IPS-18a (cell line): Measurements from ENCODE around the gene ADCY1.
"Not testable (repeated sequence)": the region's sequence is repeated elsewhere in the genome, so short reads cannot be mapped to it uniquely, and the experiment has no call there.

Experiments used
- H3K27ac ChIP-seq: one replicate; pipeline ENCODE4 v1.5.1; 2013; ENCODE audit warnings: low read length
- H3K27me3 ChIP-seq: one replicate; pipeline ENCODE4 v1.6.1; 2013; ENCODE audit warnings: mild to moderate bottlenecking, low read length; ENCODE audit not compliant: control insufficient read depth, insufficient read depth
- H3K36me3 ChIP-seq: one replicate; pipeline ENCODE4 v1.6.1; 2013; ENCODE audit warnings: low read depth, low read length; ENCODE audit not compliant: control insufficient read depth
- H3K4me1 ChIP-seq: one replicate; pipeline ENCODE4 v1.6.1; 2013; ENCODE audit warnings: low read depth, low read length; ENCODE audit not compliant: control insufficient read depth
- H3K4me3 ChIP-seq: one replicate; pipeline ENCODE4 v1.5.1; 2013; ENCODE audit warnings: low read length
- H3K9ac ChIP-seq: one replicate; pipeline ENCODE4 v1.6.1; 2013; ENCODE audit warnings: mild to moderate bottlenecking, low read length, moderate library complexity
- H3K9me3 ChIP-seq: one replicate; pipeline ENCODE4 v1.6.1; 2013; ENCODE audit warnings: low read depth, low read length; ENCODE audit not compliant: control insufficient read depth

The ADCY1 gene

GRCh38 chr7:45716380-45717203 is 142.4 kb downstream of the ADCY1 start:
- Histone ChIP-seq H3K4me1 (no peaks in the 10 kb centered on the region), H3K27ac (no peak overlapping the region), H3K9ac (no peak overlapping the region), H3K36me3 (peaks cover 7% of the 10 kb centered on the region), H3K9me3 (no peaks in the 10 kb centered on the region), H3K27me3 (no peaks in the 10 kb centered on the region), H3K4me3 (no peak overlapping the region)

- Histone ChIP-seq H3K27ac (no peak overlapping the region), H3K9ac (no peak overlapping the region), H3K4me3 (no peak overlapping the region), H3K27me3 (no peaks in the 10 kb centered on the region), H3K9me3 (no peaks in the 10 kb centered on the region), H3K4me1 (no peaks in the 10 kb centered on the region), H3K36me3 (peaks cover 7% of the 10 kb centered on the region)
Measured at GRCh38 chr7:45717537-45718235, 143.5 kb downstream of the ADCY1 start.

GRCh38 chr7:45718464-45719330 is 144.5 kb downstream of the ADCY1 start:
- Histone ChIP-seq H3K9ac (no peak overlapping the region), H3K9me3 (no peaks in the 10 kb centered on the region), H3K4me3 (no peak overlapping the region), H3K4me1 (no peaks in the 10 kb centered on the region), H3K27me3 (no peaks in the 10 kb centered on the region), H3K27ac (no peak overlapping the region), H3K36me3 (peaks cover 5% of the 10 kb centered on the region)

DNA sequence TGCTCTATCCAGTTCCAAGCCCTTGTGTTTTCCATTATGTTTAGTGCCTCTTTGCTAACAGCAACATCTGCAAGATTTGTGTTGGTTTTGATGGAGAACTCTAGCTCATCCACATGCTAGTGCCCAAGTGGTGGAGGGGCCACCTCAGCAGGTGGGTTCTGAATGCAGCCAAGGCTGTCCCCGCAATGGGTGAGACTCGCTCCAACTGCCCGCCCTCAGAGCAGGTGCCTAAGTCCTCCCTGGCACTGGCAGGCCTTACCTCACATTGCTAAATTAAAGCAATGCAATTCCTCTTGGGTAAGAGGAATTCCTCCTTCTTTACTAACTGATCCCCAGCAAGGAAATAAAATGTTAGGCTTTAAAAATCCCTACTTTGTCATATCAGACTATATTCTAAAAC is 146.8 kb downstream of the ADCY1 start:
- no peak overlapping the region for H3K27ac ChIP-seq
- H3K9ac ChIP-seq, result no peak overlapping the region
- H3K4me3 ChIP-seq, result no peak overlapping the region
- H3K4me1 ChIP-seq, result no peaks in the 10 kb centered on the region
- peaks cover 11% of the 10 kb centered on the region for H3K36me3 ChIP-seq
- H3K9me3 ChIP-seq, result no peaks in the 10 kb centered on the region
- H3K27me3 ChIP-seq, result no peaks in the 10 kb centered on the region

DNA sequence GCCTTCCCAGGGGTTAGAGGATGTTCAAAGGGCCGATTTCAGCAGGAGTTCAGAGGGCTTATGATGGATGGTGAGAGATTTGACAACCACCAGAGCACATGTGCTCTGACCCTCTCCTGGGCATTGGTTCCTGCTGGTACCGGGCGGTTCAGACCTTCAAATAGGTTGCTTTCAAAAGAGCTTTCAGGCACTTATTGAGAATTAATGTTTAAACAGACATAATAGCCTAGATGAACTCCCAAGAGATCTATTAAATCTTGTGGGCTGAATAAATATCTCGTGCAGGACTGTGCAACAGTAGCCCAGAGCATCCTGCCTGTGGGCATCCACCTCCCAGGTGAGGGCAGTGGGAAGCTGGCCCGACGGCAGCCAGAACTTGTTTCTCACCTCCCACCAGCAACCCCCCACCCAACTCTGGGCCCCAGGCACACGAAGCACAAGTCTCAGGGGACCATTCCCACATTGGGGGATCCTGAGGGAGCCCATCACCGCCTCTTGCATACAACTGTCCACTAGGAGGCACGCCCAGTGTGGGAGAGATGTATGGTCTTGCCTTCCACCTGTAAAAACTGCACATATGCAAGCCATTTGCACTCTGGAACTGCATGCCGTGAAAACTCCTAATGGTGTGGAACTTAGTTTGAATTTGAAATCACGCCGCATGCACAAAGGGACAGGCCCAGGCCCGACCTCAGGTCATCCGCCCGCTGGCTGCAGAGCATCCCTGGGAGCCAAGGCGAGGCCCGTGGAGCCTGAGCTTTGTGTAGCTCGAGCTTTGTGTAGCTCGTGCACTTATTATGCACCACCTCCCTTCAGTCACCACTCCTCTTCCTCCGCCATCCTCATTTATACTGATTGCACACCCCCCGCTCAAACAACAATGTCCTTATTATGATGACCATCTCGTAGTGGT is 147.8 kb downstream of the ADCY1 start:
- Histone ChIP-seq H3K36me3 (peaks cover 11% of the 10 kb centered on the region), H3K27ac (no peak overlapping the region), H3K4me3 (no peak overlapping the region), H3K9ac (no peak overlapping the region), H3K27me3 (no peaks in the 10 kb centered on the region), H3K9me3 (no peaks in the 10 kb centered on the region), H3K4me1 (no peaks in the 10 kb centered on the region)

DNA sequence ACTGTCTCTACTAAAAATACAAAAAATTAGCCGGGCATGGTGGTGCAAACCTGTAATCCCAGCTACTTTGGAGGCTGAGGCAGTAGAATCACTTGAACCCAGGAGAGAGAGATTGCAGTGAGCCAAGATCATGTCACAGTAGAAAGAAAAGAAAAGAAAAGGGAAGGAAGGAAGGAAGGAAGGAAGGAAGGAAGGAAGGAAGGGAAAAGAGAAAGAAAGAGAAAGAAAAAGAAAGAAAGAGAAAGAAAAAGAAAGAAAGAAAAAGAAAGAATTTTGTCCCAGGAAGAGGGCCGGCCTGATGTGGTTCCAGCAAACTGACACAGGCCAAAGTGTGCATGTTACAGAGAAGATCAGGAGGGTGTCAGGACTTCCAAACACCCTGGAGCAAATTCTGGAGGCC is 151.1 kb downstream of the ADCY1 start:
- not testable (repeated sequence) for H3K4me1 ChIP-seq, H3K27me3 ChIP-seq, H3K27ac ChIP-seq, H3K9ac ChIP-seq, H3K4me3 ChIP-seq, H3K9me3 ChIP-seq
- H3K36me3 ChIP-seq, result peaks cover 18% of the 10 kb centered on the region

GRCh38 chr7:45726883-45727282 is 152.7 kb downstream of the ADCY1 start:
- Histone ChIP-seq H3K36me3 (peaks cover 18% of the 10 kb centered on the region), H3K27ac (no peak overlapping the region), H3K4me3 (no peak overlapping the region), H3K9ac (no peak overlapping the region), H3K4me1 (no peaks in the 10 kb centered on the region), H3K27me3 (no peaks in the 10 kb centered on the region), H3K9me3 (no peaks in the 10 kb centered on the region)

GRCh38 chr7:45731692-45732443 is 157.7 kb downstream of the ADCY1 start:
- not testable (repeated sequence) for H3K27ac ChIP-seq, H3K9me3 ChIP-seq, H3K4me3 ChIP-seq, H3K27me3 ChIP-seq, H3K9ac ChIP-seq, H3K4me1 ChIP-seq, H3K36me3 ChIP-seq

DNA sequence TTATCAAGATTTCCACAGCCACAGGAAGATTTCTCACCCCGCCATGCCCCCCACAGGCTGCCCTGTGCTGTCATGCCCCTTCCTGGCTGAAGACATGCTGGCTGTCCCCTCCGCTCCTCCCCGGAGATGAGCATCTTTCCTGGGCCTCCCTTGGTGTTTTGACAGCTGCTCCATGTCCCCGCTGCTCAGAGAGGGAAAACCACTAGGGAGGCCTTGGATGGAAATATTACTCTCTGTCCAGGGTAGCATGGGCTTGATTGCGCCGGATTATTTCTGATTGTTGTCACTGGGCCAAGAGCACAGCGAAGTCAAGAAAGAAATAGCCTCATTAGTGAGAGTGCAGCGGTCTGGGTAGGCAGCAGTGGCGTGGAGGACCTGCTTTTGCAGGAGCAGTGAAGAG is 164.8 kb downstream of the ADCY1 start:
- H3K36me3 ChIP-seq, result not testable (repeated sequence)

DNA sequence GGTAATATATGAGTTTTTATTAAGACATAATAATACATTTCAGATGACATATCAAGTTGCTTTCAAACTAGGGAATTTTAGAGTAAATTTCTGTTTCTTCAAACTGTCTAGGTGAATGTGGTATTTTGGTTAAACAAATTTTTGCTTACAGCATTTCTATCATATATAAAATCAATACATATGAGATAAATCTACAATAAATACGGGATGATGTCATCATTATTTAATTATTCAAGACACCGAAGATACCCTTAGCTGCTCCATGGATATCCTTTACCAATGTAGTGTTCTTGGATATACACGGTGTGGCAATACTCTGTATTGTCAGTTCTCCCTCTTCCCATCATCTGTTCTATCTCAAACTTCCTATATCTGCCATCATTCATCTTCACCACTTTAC is 166.4 kb downstream of the ADCY1 start:
- not testable (repeated sequence) for H3K9me3 ChIP-seq, H3K9ac ChIP-seq, H3K36me3 ChIP-seq, H3K27me3 ChIP-seq, H3K4me1 ChIP-seq, H3K27ac ChIP-seq, H3K4me3 ChIP-seq

More for the DNA sequence above, 164.8 kb downstream of the ADCY1 start:
- H3K27ac ChIP-seq, H3K27me3 ChIP-seq, H3K4me3 ChIP-seq, H3K9ac ChIP-seq, H3K9me3 ChIP-seq, H3K4me1 ChIP-seq: not testable (repeated sequence)
